B cell (primary cell): ENCODE data around the gene PRDX3.

Experiments
- EZH2 ChIP-seq: IDR thresholded peaks from 2 replicates; pipeline ENCODE4 v1.6.1; 2012; ENCODE audit warnings: borderline replicate concordance, low read depth, mild to moderate bottlenecking, moderate library complexity, low read length; ENCODE audit not compliant: insufficient read depth, poor library complexity, severe bottlenecking
- TF ChIP-seq, protein P1 (sequence below): fragments of 200-600 bp; IDR thresholded peaks from one replicate; pipeline ENCODE4 v1.8.0; 2022; ENCODE audit warnings: antibody characterized with exemption, mild to moderate bottlenecking

DNA sequence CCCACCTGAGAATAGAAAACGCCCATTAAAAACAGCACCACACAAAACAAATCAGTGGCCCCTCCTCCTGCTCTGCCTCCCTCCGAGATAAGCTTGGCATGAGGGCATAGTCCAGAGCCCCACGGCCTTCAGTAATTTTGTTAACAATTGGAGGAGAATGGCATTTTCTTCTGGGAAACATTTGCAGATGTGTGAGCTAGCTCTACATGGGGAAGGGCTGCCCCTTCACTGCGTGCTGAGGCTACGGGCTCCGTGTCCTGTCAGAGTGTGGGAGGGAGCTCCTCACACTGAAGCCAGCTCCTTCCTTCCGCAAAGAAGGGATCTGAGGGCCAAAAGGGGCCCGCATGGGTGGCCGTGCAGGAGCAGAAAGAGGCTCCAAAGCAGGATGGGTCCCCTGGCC, 43.9 kb upstream of the PRDX3 start:
- TF ChIP-seq, protein P1, sequence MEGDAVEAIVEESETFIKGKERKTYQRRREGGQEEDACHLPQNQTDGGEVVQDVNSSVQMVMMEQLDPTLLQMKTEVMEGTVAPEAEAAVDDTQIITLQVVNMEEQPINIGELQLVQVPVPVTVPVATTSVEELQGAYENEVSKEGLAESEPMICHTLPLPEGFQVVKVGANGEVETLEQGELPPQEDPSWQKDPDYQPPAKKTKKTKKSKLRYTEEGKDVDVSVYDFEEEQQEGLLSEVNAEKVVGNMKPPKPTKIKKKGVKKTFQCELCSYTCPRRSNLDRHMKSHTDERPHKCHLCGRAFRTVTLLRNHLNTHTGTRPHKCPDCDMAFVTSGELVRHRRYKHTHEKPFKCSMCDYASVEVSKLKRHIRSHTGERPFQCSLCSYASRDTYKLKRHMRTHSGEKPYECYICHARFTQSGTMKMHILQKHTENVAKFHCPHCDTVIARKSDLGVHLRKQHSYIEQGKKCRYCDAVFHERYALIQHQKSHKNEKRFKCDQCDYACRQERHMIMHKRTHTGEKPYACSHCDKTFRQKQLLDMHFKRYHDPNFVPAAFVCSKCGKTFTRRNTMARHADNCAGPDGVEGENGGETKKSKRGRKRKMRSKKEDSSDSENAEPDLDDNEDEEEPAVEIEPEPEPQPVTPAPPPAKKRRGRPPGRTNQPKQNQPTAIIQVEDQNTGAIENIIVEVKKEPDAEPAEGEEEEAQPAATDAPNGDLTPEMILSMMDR: no peak
- TF ChIP-seq EZH2: no peak
